ENCODE data around the gene RPH3AL. TPM values are rescaled to one million over a fixed set of nuclear protein-coding genes. Genes with fewer than 3 reads are reported as not detected.

The RPH3AL gene
- total RNA-seq, 1 experiment from 2014 or later, result 3.0 TPM

GRCh38 chr17:296906-297690 is 55.5 kb downstream of the RPH3AL start:
- Histone ChIP-seq H4K8ac (replicated peaks; ENCODE audit: insufficient read length, low read depth, low read length) (no peak overlapping the region), H3K23me2 (ENCODE audit: insufficient read length, low read depth, low read length, poor library complexity, severe bottlenecking) (no peaks in the 10 kb centered on the region), H4K5ac (ENCODE audit: insufficient read length, low read depth, low read length) (no peak overlapping the region), H3K27ac (ENCODE audit: insufficient read length, low read depth, low read length) (no peak overlapping the region), H3K23ac (ENCODE audit: insufficient read length, low read depth, low read length) (no peak overlapping the region), H2BK20ac (ENCODE audit: low read depth, low read length, poor library complexity, severe bottlenecking) (no peak overlapping the region), H3K79me2 (ENCODE audit: insufficient read depth, low read length) (no peaks in the 10 kb centered on the region), H3T11ph (ENCODE audit: low read length) (no peak overlapping the region), H3K4me2 (ENCODE audit: insufficient read depth, insufficient read length, low read length) (no peak overlapping the region), H2BK12ac (ENCODE audit: insufficient read length, low read depth, low read length) (no peak overlapping the region), H2AK5ac (ENCODE audit: insufficient read length, low read length) (no peak overlapping the region), H3K4me1 (ENCODE audit: insufficient read depth, low read length) (no peaks in the 10 kb centered on the region), H2BK5ac (ENCODE audit: insufficient read length, low read length) (no peak overlapping the region), H3K14ac (ENCODE audit: insufficient read depth, low read length) (no peak overlapping the region; the same call in 1 of the 2 replicates), H3K9me3 (ENCODE audit: control insufficient read depth, low read depth, low read length) (no peaks in the 10 kb centered on the region), H3K9ac (ENCODE audit: extremely low read depth, insufficient read length, low read length) (no peak overlapping the region), H3K56ac (ENCODE audit: insufficient read length, low read depth, low read length) (no peak overlapping the region), H3K4ac (ENCODE audit: low read depth, low read length) (no peak overlapping the region), H3K27me3 (ENCODE audit: insufficient read depth, low read length) (no peaks in the 10 kb centered on the region), H4K91ac (ENCODE audit: insufficient read length, low read depth, low read length) (no peak overlapping the region), H3K79me1 (ENCODE audit: insufficient read depth, low read depth, low read length, poor library complexity, severe bottlenecking) (no peaks in the 10 kb centered on the region), H4K20me1 (ENCODE audit: control insufficient read depth, insufficient read depth, insufficient read length) (no peaks in the 10 kb centered on the region), H3K18ac (ENCODE audit: insufficient read length, low read depth, low read length) (no peak overlapping the region), H2AFZ (ENCODE audit: low read length) (no peak overlapping the region), H2BK120ac (ENCODE audit: low read depth, low read length, poor library complexity, severe bottlenecking) (no peak overlapping the region), H2BK15ac (ENCODE audit: low read depth, low read length) (no peak overlapping the region)
- no peaks in the 10 kb centered on the region for H3K36me3 Mint-ChIP-seq (ENCODE audit: insufficient read depth in 1 of 3, low read depth in 3 of 3)
- H3K27ac Mint-ChIP-seq, result no peak overlapping the region; a peak in 1 of 7 replicates
- H3K27me3 Mint-ChIP-seq (ENCODE audit: low read depth), result peaks cover 11% of the 10 kb centered on the region
- DNase-seq, result no peak
- TF ChIP-seq, protein P1, sequence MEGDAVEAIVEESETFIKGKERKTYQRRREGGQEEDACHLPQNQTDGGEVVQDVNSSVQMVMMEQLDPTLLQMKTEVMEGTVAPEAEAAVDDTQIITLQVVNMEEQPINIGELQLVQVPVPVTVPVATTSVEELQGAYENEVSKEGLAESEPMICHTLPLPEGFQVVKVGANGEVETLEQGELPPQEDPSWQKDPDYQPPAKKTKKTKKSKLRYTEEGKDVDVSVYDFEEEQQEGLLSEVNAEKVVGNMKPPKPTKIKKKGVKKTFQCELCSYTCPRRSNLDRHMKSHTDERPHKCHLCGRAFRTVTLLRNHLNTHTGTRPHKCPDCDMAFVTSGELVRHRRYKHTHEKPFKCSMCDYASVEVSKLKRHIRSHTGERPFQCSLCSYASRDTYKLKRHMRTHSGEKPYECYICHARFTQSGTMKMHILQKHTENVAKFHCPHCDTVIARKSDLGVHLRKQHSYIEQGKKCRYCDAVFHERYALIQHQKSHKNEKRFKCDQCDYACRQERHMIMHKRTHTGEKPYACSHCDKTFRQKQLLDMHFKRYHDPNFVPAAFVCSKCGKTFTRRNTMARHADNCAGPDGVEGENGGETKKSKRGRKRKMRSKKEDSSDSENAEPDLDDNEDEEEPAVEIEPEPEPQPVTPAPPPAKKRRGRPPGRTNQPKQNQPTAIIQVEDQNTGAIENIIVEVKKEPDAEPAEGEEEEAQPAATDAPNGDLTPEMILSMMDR (conservative IDR thresholded peaks at IDR 0.05), result no peak
- no CpG with 5 or more reads among the region's 23 CpGs for WGBS (ENCODE audit: extremely low coverage, insufficient read length, low lambda C conversion rate)
- H3K4me1 Mint-ChIP-seq, result peaks cover 0 to 4% of the 10 kb centered on the region in 2 experiments; a peak in 2 of 4 replicates
- H3K4me3 Mint-ChIP-seq, result no peak overlapping the region
- no peaks in the 10 kb centered on the region for H3K9me3 Mint-ChIP-seq

Measured in H9 (cell line).